Smooth muscle cell of the brain vasculature (primary cell): ENCODE results near the gene CISD3.

ENCODE experiments used
- DNase-seq: peaks from one replicate; pipeline ENCODE4 v3.0.0-alpha.2; 2012; ENCODE audit warnings: low read depth, low spot score

The CISD3 gene

DNA sequence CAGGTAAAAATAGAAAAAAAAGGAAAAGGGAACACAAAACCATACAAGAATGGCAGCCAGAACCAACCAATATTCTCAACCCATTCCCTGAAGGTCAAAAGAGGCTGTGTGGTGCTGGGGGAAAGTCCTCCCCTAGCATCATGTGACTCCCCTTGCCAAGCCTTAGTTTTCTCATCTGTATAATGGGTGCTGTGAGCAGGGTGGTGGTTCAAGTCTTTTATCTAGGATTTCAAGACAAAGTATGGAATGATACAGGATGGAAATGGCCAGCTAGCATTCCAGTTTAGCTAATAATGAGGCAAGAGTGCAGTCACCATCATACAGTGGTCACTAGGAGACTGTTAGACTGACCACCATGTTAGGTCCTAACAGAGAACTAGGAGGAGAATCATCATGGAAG, 43.1 kb downstream of the CISD3 start:
- DNase-seq: no peak

DNA sequence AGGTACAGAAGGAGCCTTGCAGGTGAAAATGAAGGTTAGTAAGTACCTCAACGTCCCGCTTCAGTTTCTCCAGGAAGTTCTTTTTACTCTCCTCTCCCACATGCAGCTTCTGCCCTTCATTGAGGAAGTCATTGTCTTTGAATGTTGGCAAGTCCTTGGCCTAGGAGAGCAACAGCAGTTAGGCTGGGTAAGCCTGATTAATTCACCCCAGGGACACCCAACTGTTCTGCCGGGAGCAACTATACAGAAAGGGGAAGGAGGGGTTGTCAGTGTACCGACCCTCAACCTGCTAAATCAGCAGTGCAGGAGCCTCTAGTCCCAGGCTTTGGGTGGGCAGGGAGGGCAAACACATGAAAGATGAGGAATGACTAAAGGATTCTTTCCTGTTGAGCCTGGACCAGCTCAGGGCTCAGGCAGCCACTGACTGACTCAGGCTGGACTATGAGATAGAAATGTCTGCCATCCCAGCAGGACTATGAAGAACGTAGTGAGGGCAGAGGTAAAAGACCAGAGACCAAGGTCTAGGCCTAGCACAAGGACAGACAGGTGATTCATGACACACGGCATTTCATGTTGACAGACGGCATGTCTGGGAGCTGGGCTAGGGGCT, 47.6 kb downstream of the CISD3 start:
- no peak for DNase-seq

- DNase-seq: no peak
These were observed 50.0 kb downstream of the CISD3 start for GRCh38 chr17:38779965-38780752.

GRCh38 chr17:38783227-38783626, 53.1 kb downstream of the CISD3 start:
- no peak for DNase-seq
